Measurements from ENCODE around the gene LINC00237.

LINC00237 gene
- long read RNA-seq, partial matches to known transcripts = 0 of 1 reads
- long read RNA-seq, other reads (novel, unspliced or antisense) = 1 of 1 reads

- H3K27me3 ChIP-seq (ENCODE audit: insufficient read depth, poor library complexity, severe bottlenecking) = peaks cover 49% of the 10 kb centered on the region
- H3K4me3 ChIP-seq (replicated peaks; ENCODE audit: insufficient read depth, low read length) = peak within 1 kb of the TSS; percentile 31
- no peak for TF ChIP-seq REST (IDR thresholded peaks at IDR 0.05; ENCODE audit: insufficient replicate concordance, low read depth)
- no peak for TF ChIP-seq CTCF (IDR thresholded peaks at IDR 0.05; ENCODE audit: insufficient read depth, low read length)
- no peak for TF ChIP-seq GABPA (IDR thresholded peaks at IDR 0.05; ENCODE audit: low read depth)
- no peak for TF ChIP-seq SPI1 (IDR thresholded peaks at IDR 0.05; ENCODE audit: borderline replicate concordance, low read depth)
- no peak for TF ChIP-seq POLR2AphosphoS5 (IDR thresholded peaks at IDR 0.05; ENCODE audit: low read depth)
- no peak within 1 kb of the TSS for H3K27ac ChIP-seq (replicated peaks)
- DNase-seq (ENCODE audit: low read depth in 1 of 2, low spot score in 1 of 2) = no peak
These were observed at the start of gene LINC00237 for GRCh38 chr20:21106171-21107017. Gene LINC00237 (minus strand): TSS chr20:21106358.

- Histone ChIP-seq H3K27me3 (ENCODE audit: insufficient read depth, poor library complexity, severe bottlenecking) (no peaks in the 10 kb centered on the region), H3K27ac (replicated peaks) (no peak overlapping the region), H3K4me3 (replicated peaks; ENCODE audit: insufficient read depth, low read length) (no peak overlapping the region)
- DNase-seq (ENCODE audit: low read depth in 1 of 2, low spot score in 1 of 2) = no peak
- TF ChIP-seq GABPA (IDR thresholded peaks at IDR 0.05; ENCODE audit: low read depth) = no peak
- TF ChIP-seq SPI1 (IDR thresholded peaks at IDR 0.05; ENCODE audit: borderline replicate concordance, low read depth) = no peak
- TF ChIP-seq CTCF (IDR thresholded peaks at IDR 0.05; ENCODE audit: insufficient read depth, low read length) = no peak
- no peak for TF ChIP-seq POLR2AphosphoS5 (IDR thresholded peaks at IDR 0.05; ENCODE audit: low read depth)
- no peak for TF ChIP-seq REST (IDR thresholded peaks at IDR 0.05; ENCODE audit: insufficient replicate concordance, low read depth)
These were observed 49.1 kb upstream of the LINC00237 start for GRCh38 chr20:21155268-21155667.

- TF ChIP-seq SPI1 (IDR thresholded peaks at IDR 0.05; ENCODE audit: borderline replicate concordance, low read depth) = no peak
- TF ChIP-seq CTCF (IDR thresholded peaks at IDR 0.05; ENCODE audit: insufficient read depth, low read length) = no peak
- TF ChIP-seq GABPA (IDR thresholded peaks at IDR 0.05; ENCODE audit: low read depth) = no peak
- no peak for TF ChIP-seq REST (IDR thresholded peaks at IDR 0.05; ENCODE audit: insufficient replicate concordance, low read depth)
- no peak for TF ChIP-seq POLR2AphosphoS5 (IDR thresholded peaks at IDR 0.05; ENCODE audit: low read depth)
- no peak for DNase-seq (ENCODE audit: low read depth in 1 of 2, low spot score in 1 of 2)
- H3K27ac ChIP-seq (replicated peaks) = no peak overlapping the region
- H3K4me3 ChIP-seq (replicated peaks; ENCODE audit: insufficient read depth, low read length) = no peak overlapping the region
- H3K27me3 ChIP-seq (ENCODE audit: insufficient read depth, poor library complexity, severe bottlenecking) = no peaks in the 10 kb centered on the region
These were observed 48.5 kb upstream of the LINC00237 start for GRCh38 chr20:21154692-21155091.
